ENCODE measurements around the gene HPS3.
"Not testable (repeated sequence)": the region's sequence is repeated elsewhere in the genome, so short reads cannot be mapped to it uniquely, and the experiment has no call there.

- TF ChIP-seq CTCF (IDR thresholded peaks at IDR 0.05); POLR2AphosphoS5 (IDR thresholded peaks at IDR 0.05; ENCODE audit: low read depth, low read length); TCF7L2 (IDR thresholded peaks at IDR 0.05; ENCODE audit: low read depth, low read length): not testable (repeated sequence)
Measured at GRCh38 chr3:149097987-149098386, 31.5 kb upstream of the HPS3 start.

Measured in Panc1 (cell line).